GM13976 (cell line): Measurements from ENCODE around the gene HMGCLL1.

Experiments used
- DNase-seq: peaks from one replicate; pipeline ENCODE4 v3.0.0; 2012; ENCODE audit warnings: low spot score
- CTCF ChIP-seq: IDR thresholded peaks from 2 replicates; pipeline ENCODE4 v1.5.1; 2012; ENCODE audit warnings: borderline replicate concordance, mild to moderate bottlenecking; ENCODE audit not compliant: insufficient read depth; ENCODE audit errors: extremely low read depth, missing control alignments, control extremely low read depth
- in situ Hi-C: fragments of 300-500 bp; cut with MboI; formaldehyde crosslinking; loops from one replicate; pipeline ENCODE4 v1.12.0; 2022; ENCODE audit warnings: low sequenced_read_pairs, mixed read lengths, inconsistent platforms; ENCODE audit not compliant: unreplicated experiment

The HMGCLL1 gene

GRCh38 chr6:55567558-55567957 lies 11.4 kb downstream of the HMGCLL1 start:
- in situ Hi-C loops, result no loop called here
- no peak for DNase-seq
- no peak for TF ChIP-seq CTCF

- DNase-seq, result no peak
- in situ Hi-C loops, result no loop called here
- no peak for TF ChIP-seq CTCF
Measured at GRCh38 chr6:55566036-55566710, 12.8 kb downstream of the HMGCLL1 start.

GRCh38 chr6:55562318-55562717 lies 16.7 kb downstream of the HMGCLL1 start:
- in situ Hi-C loops, result no loop called here
- TF ChIP-seq CTCF, result no peak
- no peak for DNase-seq

- TF ChIP-seq CTCF, result no peak
- DNase-seq, result no peak
- in situ Hi-C loops, result no loop called here
Measured at GRCh38 chr6:55560290-55560885, 18.6 kb downstream of the HMGCLL1 start.

- no peak for TF ChIP-seq CTCF
- in situ Hi-C loops, result no loop called here
- no peak for DNase-seq
Measured at GRCh38 chr6:55557146-55557545, 21.8 kb downstream of the HMGCLL1 start.

GRCh38 chr6:55545791-55546190 lies 33.2 kb downstream of the HMGCLL1 start:
- no peak for DNase-seq
- in situ Hi-C loops, result no loop called here
- TF ChIP-seq CTCF, result no peak

- no peak for DNase-seq
- TF ChIP-seq CTCF, result no peak
- in situ Hi-C loops, result no loop called here
Measured at GRCh38 chr6:55543633-55544309, 35.2 kb downstream of the HMGCLL1 start.
